Loucy (cell line): ENCODE results near the gene SPAG9.

Source experiments
- H2AFZ ChIP-seq: fragments of 200-600 bp; sonication (generic); 2 replicates; pipeline ENCODE4 v1.6.0; 2016; ENCODE audit warnings: antibody characterized with exemption, mild to moderate bottlenecking, low read length, moderate library complexity
- H3F3A ChIP-seq: fragments of 200-600 bp; 2 replicates; pipeline ENCODE4 v1.6.0; 2016; ENCODE audit warnings: antibody characterized with exemption, low read depth, mild to moderate bottlenecking
- H3K27me3 ChIP-seq: fragments of 200-600 bp; sonication (generic); 2 replicates; pipeline ENCODE4 v1.6.1; 2014; ENCODE audit warnings: low read length, mild to moderate bottlenecking; ENCODE audit not compliant: insufficient read depth, poor library complexity, severe bottlenecking
- H3K36me3 ChIP-seq: fragments of 200-600 bp; sonication (generic); 2 replicates; pipeline ENCODE4 v1.6.1; 2016; ENCODE audit warnings: low read length; ENCODE audit not compliant: insufficient read depth
- H3K4me1 ChIP-seq: fragments of 200-600 bp; sonication (generic); 2 replicates; pipeline ENCODE4 v1.5.1; 2014; ENCODE audit warnings: low read length, mild to moderate bottlenecking; ENCODE audit not compliant: insufficient read depth, poor library complexity, severe bottlenecking
- H3K4me2 ChIP-seq: fragments of 200-600 bp; sonication (generic); 2 replicates; pipeline ENCODE4 v1.6.0; 2014; ENCODE audit warnings: antibody characterized with exemption, low read length, low read depth, mild to moderate bottlenecking; ENCODE audit not compliant: poor library complexity, severe bottlenecking
- H3K4me3 ChIP-seq: fragments of 200-600 bp; sonication (generic); 2 replicates; pipeline ENCODE4 v1.5.1; 2014; ENCODE audit warnings: low read length, mild to moderate bottlenecking, mixed read lengths; ENCODE audit not compliant: poor library complexity, severe bottlenecking
- H3K79me2 ChIP-seq: fragments of 200-600 bp; sonication (generic); 2 replicates; pipeline ENCODE4 v1.6.1; 2014; ENCODE audit warnings: low read length; ENCODE audit not compliant: insufficient read depth
- H3K9ac ChIP-seq: fragments of 200-600 bp; sonication (generic); 2 replicates; pipeline ENCODE4 v1.6.0; 2014; ENCODE audit warnings: mild to moderate bottlenecking, low read depth, low read length, moderate library complexity; ENCODE audit not compliant: poor library complexity, severe bottlenecking
- H3K9me2 ChIP-seq: fragments of 200-600 bp; sonication (generic); replicated peaks from 2 replicates; pipeline ENCODE4 v1.6.1; 2016; ENCODE audit warnings: low read depth, low read length, mixed read lengths
- H3K9me3 ChIP-seq: fragments of 200-600 bp; sonication (generic); 2 replicates; pipeline ENCODE4 v1.6.1; 2014; ENCODE audit warnings: mild to moderate bottlenecking, antibody characterized with exemption, low read length, low read depth; ENCODE audit not compliant: insufficient read depth
- H4K20me1 ChIP-seq: fragments of 200-600 bp; sonication (generic); 2 replicates; pipeline ENCODE4 v1.6.0; 2014; ENCODE audit warnings: antibody characterized with exemption, low read length, mild to moderate bottlenecking; ENCODE audit not compliant: insufficient read depth, poor library complexity, severe bottlenecking
- EZH2phosphoT487 ChIP-seq: fragments of 200-600 bp; IDR thresholded peaks from 2 replicates; pipeline ENCODE4 v1.6.1; 2018; ENCODE audit warnings: antibody characterized with exemption, mild to moderate bottlenecking, moderate library complexity, borderline replicate concordance
- TF ChIP-seq, protein P1 (sequence below): fragments of 200-600 bp; sonication (generic); conservative IDR thresholded peaks from 2 replicates; pipeline ENCODE4 v1.5.1; 2014; ENCODE audit warnings: mild to moderate bottlenecking, antibody characterized with exemption, low read length

Gene SPAG9

GRCh38 chr17:51028176-51028863, 92.3 kb downstream of the SPAG9 start:
- Histone ChIP-seq H4K20me1 (no peaks in the 10 kb centered on the region), H3K27me3 (no peaks in the 10 kb centered on the region), H3K79me2 (no peaks in the 10 kb centered on the region), H2AFZ (no peak overlapping the region), H3K9me2 (no peaks in the 10 kb centered on the region), H3K36me3 (peaks cover 9% of the 10 kb centered on the region; the same call in 1 of the 2 replicates), H3K9me3 (no peaks in the 10 kb centered on the region), H3K4me1 (peaks cover 16% of the 10 kb centered on the region), H3F3A (no peaks in the 10 kb centered on the region), H3K4me3 (no peak overlapping the region), H3K9ac (no peak overlapping the region), H3K4me2 (no peak overlapping the region)
- TF ChIP-seq EZH2phosphoT487: no peak
- TF ChIP-seq, protein P1, sequence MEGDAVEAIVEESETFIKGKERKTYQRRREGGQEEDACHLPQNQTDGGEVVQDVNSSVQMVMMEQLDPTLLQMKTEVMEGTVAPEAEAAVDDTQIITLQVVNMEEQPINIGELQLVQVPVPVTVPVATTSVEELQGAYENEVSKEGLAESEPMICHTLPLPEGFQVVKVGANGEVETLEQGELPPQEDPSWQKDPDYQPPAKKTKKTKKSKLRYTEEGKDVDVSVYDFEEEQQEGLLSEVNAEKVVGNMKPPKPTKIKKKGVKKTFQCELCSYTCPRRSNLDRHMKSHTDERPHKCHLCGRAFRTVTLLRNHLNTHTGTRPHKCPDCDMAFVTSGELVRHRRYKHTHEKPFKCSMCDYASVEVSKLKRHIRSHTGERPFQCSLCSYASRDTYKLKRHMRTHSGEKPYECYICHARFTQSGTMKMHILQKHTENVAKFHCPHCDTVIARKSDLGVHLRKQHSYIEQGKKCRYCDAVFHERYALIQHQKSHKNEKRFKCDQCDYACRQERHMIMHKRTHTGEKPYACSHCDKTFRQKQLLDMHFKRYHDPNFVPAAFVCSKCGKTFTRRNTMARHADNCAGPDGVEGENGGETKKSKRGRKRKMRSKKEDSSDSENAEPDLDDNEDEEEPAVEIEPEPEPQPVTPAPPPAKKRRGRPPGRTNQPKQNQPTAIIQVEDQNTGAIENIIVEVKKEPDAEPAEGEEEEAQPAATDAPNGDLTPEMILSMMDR: no peak

DNA sequence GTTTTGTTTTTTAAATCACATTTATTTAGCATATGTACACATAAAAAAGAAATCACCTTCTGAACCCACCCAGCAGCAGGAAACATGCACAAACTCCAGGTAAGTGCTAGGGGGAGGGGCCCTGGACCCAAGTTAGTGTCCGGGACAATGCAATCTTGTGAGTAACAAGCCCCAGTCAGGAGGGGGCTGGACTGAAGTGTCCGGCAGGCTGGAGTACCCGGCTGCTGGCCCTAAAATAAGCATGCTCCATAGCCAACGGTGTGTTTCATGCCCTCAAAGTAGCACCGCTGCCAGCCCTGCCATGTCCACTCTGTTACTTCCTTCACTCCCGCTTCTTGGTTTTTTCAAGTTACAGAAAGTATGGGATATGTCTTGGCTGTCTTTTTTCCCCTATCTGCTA, 102.1 kb downstream of the SPAG9 start:
- Histone ChIP-seq H3K4me1 (no peaks in the 10 kb centered on the region), H2AFZ (no peak overlapping the region), H3K9me3 (no peaks in the 10 kb centered on the region), H3K27me3 (no peaks in the 10 kb centered on the region), H3K9me2 (no peaks in the 10 kb centered on the region), H3K9ac (no peak overlapping the region), H3K79me2 (no peaks in the 10 kb centered on the region), H3K36me3 (peaks cover 60% of the 10 kb centered on the region), H4K20me1 (no peaks in the 10 kb centered on the region), H3F3A (no peaks in the 10 kb centered on the region), H3K4me3 (no peak overlapping the region), H3K4me2 (no peak overlapping the region)
- TF ChIP-seq, protein P1: no peak
- no peak for TF ChIP-seq EZH2phosphoT487

- no peaks in the 10 kb centered on the region for H3K9me3 ChIP-seq
- H3K4me3 ChIP-seq: no peak overlapping the region
- H3K4me1 ChIP-seq: no peaks in the 10 kb centered on the region
- H3K79me2 ChIP-seq: no peaks in the 10 kb centered on the region
- H3K27me3 ChIP-seq: no peaks in the 10 kb centered on the region
- H3K9me2 ChIP-seq: no peaks in the 10 kb centered on the region
- no peaks in the 10 kb centered on the region for H4K20me1 ChIP-seq
- H3K36me3 ChIP-seq: peaks cover 68% of the 10 kb centered on the region
- no peak overlapping the region for H3K9ac ChIP-seq
- H3K4me2 ChIP-seq: no peak overlapping the region
- no peaks in the 10 kb centered on the region for H3F3A ChIP-seq
- TF ChIP-seq EZH2phosphoT487: no peak
- TF ChIP-seq, protein P1: no peak
- no peak overlapping the region for H2AFZ ChIP-seq
Observed at GRCh38 chr17:51017270-51017669, 103.4 kb downstream of the SPAG9 start.
